MG63 (cell line): ENCODE measurements around the gene IL4I1. TPM values are rescaled to one million over a fixed set of nuclear protein-coding genes. Genes with fewer than 3 reads are reported as not detected.

Experiments
- DNase-seq: peaks from one replicate; pipeline ENCODE4 v3.0.0-alpha.2; 2020
- H3K27me3 ChIP-seq: fragments of 250-450 bp; sonication (Bioruptor Pico); 2 replicates; pipeline ENCODE4 v1.5.1; 2020; ENCODE audit warnings: mild to moderate bottlenecking, moderate library complexity
- H3K36me3 ChIP-seq: fragments of 250-450 bp; sonication (Bioruptor Pico); 2 replicates; pipeline ENCODE4 v1.5.1; 2020; ENCODE audit warnings: mild to moderate bottlenecking, moderate library complexity
- H3K4me3 ChIP-seq: fragments of 250-450 bp; sonication (Bioruptor Pico); 2 replicates; pipeline ENCODE4 v1.5.1; 2020; ENCODE audit warnings: mild to moderate bottlenecking, moderate library complexity
- H3K9me3 ChIP-seq: fragments of 250-450 bp; sonication (Bioruptor Pico); 2 replicates; pipeline ENCODE4 v1.5.1; 2020; ENCODE audit warnings: mild to moderate bottlenecking, moderate library complexity
- total RNA-seq: library from RNA; depleted of rRNA; stranded (reverse); fragments of >200 nt; shearing (Covaris generic); gene quantifications from 2 replicates; pipeline ENCODE4 v1.2.3, GENCODE V29; 2014; ENCODE audit warnings: low replicate concordance; rRNA removed

Gene IL4I1
- total RNA-seq, 1 experiment from 2014 or later, result 3.6 TPM

- Histone ChIP-seq H3K4me3 (no peak overlapping the region), H3K9me3 (no peaks in the 10 kb centered on the region), H3K36me3 (peaks cover 48% of the 10 kb centered on the region), H3K27me3 (no peaks in the 10 kb centered on the region)
- no peak for DNase-seq
These were observed 55.9 kb downstream of the IL4I1 start for GRCh38 chr19:49840736-49841249.

- no peak overlapping the region for H3K4me3 ChIP-seq
- H3K27me3 ChIP-seq, result no peaks in the 10 kb centered on the region
- DNase-seq, result no peak
- peaks cover 53% of the 10 kb centered on the region for H3K36me3 ChIP-seq
- H3K9me3 ChIP-seq, result no peaks in the 10 kb centered on the region
These were observed 56.4 kb downstream of the IL4I1 start for GRCh38 chr19:49840321-49840720.

- Histone ChIP-seq H3K9me3 (no peaks in the 10 kb centered on the region), H3K36me3 (peaks cover 59% of the 10 kb centered on the region), H3K4me3 (no peak overlapping the region), H3K27me3 (no peaks in the 10 kb centered on the region)
- DNase-seq, result no peak
These were observed 57.0 kb downstream of the IL4I1 start for GRCh38 chr19:49839713-49840112.

Other genes starting within 250 kb of the IL4I1 start
- gene IRF3, start 231.0 kb downstream of the IL4I1 start, total RNA-seq, result 64.1 and 104 TPM in 2 replicates
- 3.0 TPM in 1 of 2 replicates, not detected in the other for gene BCL2L12, start 231.0 kb downstream of the IL4I1 start, total RNA-seq
- 705 and 777 TPM in 2 replicates for gene PRMT1, start 219.6 kb downstream of the IL4I1 start, total RNA-seq
- gene ADM5, start 207.3 kb downstream of the IL4I1 start, total RNA-seq, result 0.33 and 1.4 TPM in 2 replicates
- gene CPT1C, start 205.8 kb downstream of the IL4I1 start, total RNA-seq, result not detected in 2 replicates
- gene TSKS, start 133.6 kb downstream of the IL4I1 start, total RNA-seq, result not detected in 2 replicates
- gene AP2A1, start 129.9 kb downstream of the IL4I1 start, total RNA-seq, result 83.8 and 115 TPM in 2 replicates
- 8.2 and 31.4 TPM in 2 replicates for gene FUZ, start 83.6 kb downstream of the IL4I1 start, total RNA-seq
- gene MED25, start 78.6 kb downstream of the IL4I1 start, total RNA-seq, result 27.6 and 45.1 TPM in 2 replicates
- gene PTOV1, start 45.7 kb downstream of the IL4I1 start, total RNA-seq, result 45.1 and 96.1 TPM in 2 replicates
- 29.4 and 46.4 TPM in 2 replicates for gene PNKP, start 29.3 kb downstream of the IL4I1 start, total RNA-seq
- 12.1 and 16.5 TPM in 2 replicates for gene AKT1S1, start 19.5 kb downstream of the IL4I1 start, total RNA-seq
- gene TBC1D17, start 19.2 kb downstream of the IL4I1 start, total RNA-seq, result 5.2 and 11.5 TPM in 2 replicates
- 4.2 and 19.0 TPM in 2 replicates for gene ATF5, start 32.3 kb upstream of the IL4I1 start, total RNA-seq
- 76.0 and 81.5 TPM in 2 replicates for gene NUP62, start 32.6 kb upstream of the IL4I1 start, total RNA-seq
- gene SIGLEC11, start 64.3 kb upstream of the IL4I1 start, total RNA-seq, result not detected in 2 replicates
- 14.3 and 41.0 TPM in 2 replicates for gene VRK3, start 128.5 kb upstream of the IL4I1 start, total RNA-seq
- 11.4 and 12.0 TPM in 2 replicates for gene ZNF473, start 129.1 kb upstream of the IL4I1 start, total RNA-seq